ENCODE data around the gene ECT2L.

The ECT2L gene

GRCh38 chr6:138773177-138774091 is 22.5 kb upstream of the ECT2L start, which contains the start of gene CCDC28A:
CCDC28A (plus strand) TSS chr6:138773769; CDS start chr6:138776121, 2,352 bp downstream.
- no peak for TF ChIP-seq CTCF (conservative IDR thresholded peaks at IDR 0.05; ENCODE audit: low read depth)

GRCh38 chr6:138774370-138774769 is 21.5 kb upstream of the ECT2L start:
- TF ChIP-seq CTCF (conservative IDR thresholded peaks at IDR 0.05; ENCODE audit: low read depth) = no peak
- H3K27ac ChIP-seq = no peak overlapping the region
- POLR2A ChIA-PET (ENCODE audit: low non-redundant PET) = no interaction called here
- no peak for DNase-seq (ENCODE audit: low spot score)
- CTCF ChIA-PET = no interaction called here

More at GRCh38 chr6:138773177-138774091, 22.5 kb upstream of the ECT2L start, which contains the start of gene CCDC28A:
- peak; percentile 98 for DNase-seq (ENCODE audit: low spot score)
- POLR2A ChIA-PET (ENCODE audit: low non-redundant PET) = no interaction called here
- H3K27ac ChIP-seq = peak within 1 kb of the TSS; percentile 95
- CTCF ChIA-PET = no interaction called here

- POLR2A ChIA-PET (ENCODE audit: low non-redundant PET) = no interaction called here
- CTCF ChIA-PET = no interaction called here
- DNase-seq (ENCODE audit: low spot score) = no peak
- no peak overlapping the region for H3K27ac ChIP-seq
- no peak for TF ChIP-seq CTCF (conservative IDR thresholded peaks at IDR 0.05; ENCODE audit: low read depth)
Measured at GRCh38 chr6:138776659-138777058, 19.2 kb upstream of the ECT2L start.

- no peak for DNase-seq (ENCODE audit: low spot score)
- POLR2A ChIA-PET (ENCODE audit: low non-redundant PET) = no interaction called here
- TF ChIP-seq CTCF (conservative IDR thresholded peaks at IDR 0.05; ENCODE audit: low read depth) = no peak
- no peak overlapping the region for H3K27ac ChIP-seq
- CTCF ChIA-PET = no interaction called here
Measured at GRCh38 chr6:138778331-138778730, 17.6 kb upstream of the ECT2L start.

- ChIA-PET POLR2A (ENCODE audit: low non-redundant PET) (no interaction called here), CTCF (no interaction called here)
- no peak for DNase-seq (ENCODE audit: low spot score)
- no peak overlapping the region for H3K27ac ChIP-seq
- TF ChIP-seq CTCF (conservative IDR thresholded peaks at IDR 0.05; ENCODE audit: low read depth) = no peak
Measured at GRCh38 chr6:138782243-138782642, 13.6 kb upstream of the ECT2L start.

GRCh38 chr6:138785079-138785478 is 10.8 kb upstream of the ECT2L start:
- no peak overlapping the region for H3K27ac ChIP-seq
- CTCF ChIA-PET = no interaction called here
- no peak for TF ChIP-seq CTCF (conservative IDR thresholded peaks at IDR 0.05; ENCODE audit: low read depth)
- no peak for DNase-seq (ENCODE audit: low spot score)
- POLR2A ChIA-PET (ENCODE audit: low non-redundant PET) = no interaction called here

Measured in RWPE1 (cell line).